ENCODE results near the gene NDFIP2.

DNA sequence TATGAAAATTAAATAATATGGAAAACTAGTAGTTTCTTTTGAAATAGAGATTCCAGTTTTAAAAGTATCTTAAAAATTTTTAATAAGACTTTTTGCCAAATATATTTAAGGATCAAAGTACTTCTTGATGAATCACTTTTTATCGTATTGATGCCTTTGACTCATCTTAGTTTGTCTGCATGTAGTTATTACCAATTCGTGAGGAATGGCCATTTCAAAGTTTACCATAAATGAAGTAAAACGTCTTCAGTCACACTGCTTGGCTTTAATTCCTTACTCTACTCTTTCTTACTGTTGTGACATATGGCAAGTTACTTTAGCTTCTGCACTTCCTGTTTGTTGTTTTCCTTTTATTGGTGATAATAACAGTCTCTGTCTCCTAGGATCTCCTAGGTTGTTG, 38.3 kb downstream of the NDFIP2 start:
- TF ChIP-seq, protein P1, sequence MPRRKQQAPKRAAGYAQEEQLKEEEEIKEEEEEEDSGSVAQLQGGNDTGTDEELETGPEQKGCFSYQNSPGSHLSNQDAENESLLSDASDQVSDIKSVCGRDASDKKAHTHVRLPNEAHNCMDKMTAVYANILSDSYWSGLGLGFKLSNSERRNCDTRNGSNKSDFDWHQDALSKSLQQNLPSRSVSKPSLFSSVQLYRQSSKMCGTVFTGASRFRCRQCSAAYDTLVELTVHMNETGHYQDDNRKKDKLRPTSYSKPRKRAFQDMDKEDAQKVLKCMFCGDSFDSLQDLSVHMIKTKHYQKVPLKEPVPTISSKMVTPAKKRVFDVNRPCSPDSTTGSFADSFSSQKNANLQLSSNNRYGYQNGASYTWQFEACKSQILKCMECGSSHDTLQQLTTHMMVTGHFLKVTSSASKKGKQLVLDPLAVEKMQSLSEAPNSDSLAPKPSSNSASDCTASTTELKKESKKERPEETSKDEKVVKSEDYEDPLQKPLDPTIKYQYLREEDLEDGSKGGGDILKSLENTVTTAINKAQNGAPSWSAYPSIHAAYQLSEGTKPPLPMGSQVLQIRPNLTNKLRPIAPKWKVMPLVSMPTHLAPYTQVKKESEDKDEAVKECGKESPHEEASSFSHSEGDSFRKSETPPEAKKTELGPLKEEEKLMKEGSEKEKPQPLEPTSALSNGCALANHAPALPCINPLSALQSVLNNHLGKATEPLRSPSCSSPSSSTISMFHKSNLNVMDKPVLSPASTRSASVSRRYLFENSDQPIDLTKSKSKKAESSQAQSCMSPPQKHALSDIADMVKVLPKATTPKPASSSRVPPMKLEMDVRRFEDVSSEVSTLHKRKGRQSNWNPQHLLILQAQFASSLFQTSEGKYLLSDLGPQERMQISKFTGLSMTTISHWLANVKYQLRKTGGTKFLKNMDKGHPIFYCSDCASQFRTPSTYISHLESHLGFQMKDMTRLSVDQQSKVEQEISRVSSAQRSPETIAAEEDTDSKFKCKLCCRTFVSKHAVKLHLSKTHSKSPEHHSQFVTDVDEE (CRISPR knock-in tag; IDR thresholded peaks at IDR 0.05): no peak
- TF ChIP-seq, protein P2, sequence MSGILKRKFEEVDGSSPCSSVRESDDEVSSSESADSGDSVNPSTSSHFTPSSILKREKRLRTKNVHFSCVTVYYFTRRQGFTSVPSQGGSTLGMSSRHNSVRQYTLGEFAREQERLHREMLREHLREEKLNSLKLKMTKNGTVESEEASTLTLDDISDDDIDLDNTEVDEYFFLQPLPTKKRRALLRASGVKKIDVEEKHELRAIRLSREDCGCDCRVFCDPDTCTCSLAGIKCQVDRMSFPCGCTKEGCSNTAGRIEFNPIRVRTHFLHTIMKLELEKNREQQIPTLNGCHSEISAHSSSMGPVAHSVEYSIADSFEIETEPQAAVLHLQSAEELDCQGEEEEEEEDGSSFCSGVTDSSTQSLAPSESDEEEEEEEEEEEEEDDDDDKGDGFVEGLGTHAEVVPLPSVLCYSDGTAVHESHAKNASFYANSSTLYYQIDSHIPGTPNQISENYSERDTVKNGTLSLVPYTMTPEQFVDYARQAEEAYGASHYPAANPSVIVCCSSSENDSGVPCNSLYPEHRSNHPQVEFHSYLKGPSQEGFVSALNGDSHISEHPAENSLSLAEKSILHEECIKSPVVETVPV (CRISPR knock-in tag; IDR thresholded peaks at IDR 0.05): no peak
- TF ChIP-seq RARB (CRISPR knock-in tag; IDR thresholded peaks at IDR 0.05): no peak
- TF ChIP-seq ISL1 (CRISPR knock-in tag; IDR thresholded peaks at IDR 0.05): no peak
- no peak for TF ChIP-seq CSDC2 (CRISPR knock-in tag; IDR thresholded peaks at IDR 0.05)
- TF ChIP-seq, protein P3, sequence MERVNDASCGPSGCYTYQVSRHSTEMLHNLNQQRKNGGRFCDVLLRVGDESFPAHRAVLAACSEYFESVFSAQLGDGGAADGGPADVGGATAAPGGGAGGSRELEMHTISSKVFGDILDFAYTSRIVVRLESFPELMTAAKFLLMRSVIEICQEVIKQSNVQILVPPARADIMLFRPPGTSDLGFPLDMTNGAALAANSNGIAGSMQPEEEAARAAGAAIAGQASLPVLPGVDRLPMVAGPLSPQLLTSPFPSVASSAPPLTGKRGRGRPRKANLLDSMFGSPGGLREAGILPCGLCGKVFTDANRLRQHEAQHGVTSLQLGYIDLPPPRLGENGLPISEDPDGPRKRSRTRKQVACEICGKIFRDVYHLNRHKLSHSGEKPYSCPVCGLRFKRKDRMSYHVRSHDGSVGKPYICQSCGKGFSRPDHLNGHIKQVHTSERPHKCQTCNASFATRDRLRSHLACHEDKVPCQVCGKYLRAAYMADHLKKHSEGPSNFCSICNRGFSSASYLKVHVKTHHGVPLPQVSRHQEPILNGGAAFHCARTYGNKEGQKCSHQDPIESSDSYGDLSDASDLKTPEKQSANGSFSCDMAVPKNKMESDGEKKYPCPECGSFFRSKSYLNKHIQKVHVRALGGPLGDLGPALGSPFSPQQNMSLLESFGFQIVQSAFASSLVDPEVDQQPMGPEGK (CRISPR knock-in tag; IDR thresholded peaks at IDR 0.05; ENCODE audit: borderline replicate concordance): no peak
- no peak for TF ChIP-seq ZFP30 (CRISPR knock-in tag; IDR thresholded peaks at IDR 0.05)
- TF ChIP-seq ZFP3 (CRISPR knock-in tag; IDR thresholded peaks at IDR 0.05): no peak
- no peak for TF ChIP-seq ARNTL (CRISPR knock-in tag; IDR thresholded peaks at IDR 0.05; ENCODE audit: borderline replicate concordance, low read depth)
- TF ChIP-seq, protein P4, sequence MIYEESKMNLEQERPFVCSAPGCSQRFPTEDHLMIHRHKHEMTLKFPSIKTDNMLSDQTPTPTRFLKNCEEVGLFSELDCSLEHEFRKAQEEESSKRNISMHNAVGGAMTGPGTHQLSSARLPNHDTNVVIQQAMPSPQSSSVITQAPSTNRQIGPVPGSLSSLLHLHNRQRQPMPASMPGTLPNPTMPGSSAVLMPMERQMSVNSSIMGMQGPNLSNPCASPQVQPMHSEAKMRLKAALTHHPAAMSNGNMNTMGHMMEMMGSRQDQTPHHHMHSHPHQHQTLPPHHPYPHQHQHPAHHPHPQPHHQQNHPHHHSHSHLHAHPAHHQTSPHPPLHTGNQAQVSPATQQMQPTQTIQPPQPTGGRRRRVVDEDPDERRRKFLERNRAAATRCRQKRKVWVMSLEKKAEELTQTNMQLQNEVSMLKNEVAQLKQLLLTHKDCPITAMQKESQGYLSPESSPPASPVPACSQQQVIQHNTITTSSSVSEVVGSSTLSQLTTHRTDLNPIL (CRISPR knock-in tag; IDR thresholded peaks at IDR 0.05; ENCODE audit: low read depth): no peak
- TF ChIP-seq TCF4 (CRISPR knock-in tag; IDR thresholded peaks at IDR 0.05; ENCODE audit: borderline replicate concordance): no peak
- TF ChIP-seq GLIS3 (CRISPR knock-in tag; IDR thresholded peaks at IDR 0.05): no peak
